ENCODE results near the gene MAP2K2. TPM values are rescaled to one million over a fixed set of nuclear protein-coding genes. Genes with fewer than 3 reads are reported as not detected.

Gene MAP2K2
- total RNA-seq, 1 experiment from 2014 or later: 171 TPM

DNA sequence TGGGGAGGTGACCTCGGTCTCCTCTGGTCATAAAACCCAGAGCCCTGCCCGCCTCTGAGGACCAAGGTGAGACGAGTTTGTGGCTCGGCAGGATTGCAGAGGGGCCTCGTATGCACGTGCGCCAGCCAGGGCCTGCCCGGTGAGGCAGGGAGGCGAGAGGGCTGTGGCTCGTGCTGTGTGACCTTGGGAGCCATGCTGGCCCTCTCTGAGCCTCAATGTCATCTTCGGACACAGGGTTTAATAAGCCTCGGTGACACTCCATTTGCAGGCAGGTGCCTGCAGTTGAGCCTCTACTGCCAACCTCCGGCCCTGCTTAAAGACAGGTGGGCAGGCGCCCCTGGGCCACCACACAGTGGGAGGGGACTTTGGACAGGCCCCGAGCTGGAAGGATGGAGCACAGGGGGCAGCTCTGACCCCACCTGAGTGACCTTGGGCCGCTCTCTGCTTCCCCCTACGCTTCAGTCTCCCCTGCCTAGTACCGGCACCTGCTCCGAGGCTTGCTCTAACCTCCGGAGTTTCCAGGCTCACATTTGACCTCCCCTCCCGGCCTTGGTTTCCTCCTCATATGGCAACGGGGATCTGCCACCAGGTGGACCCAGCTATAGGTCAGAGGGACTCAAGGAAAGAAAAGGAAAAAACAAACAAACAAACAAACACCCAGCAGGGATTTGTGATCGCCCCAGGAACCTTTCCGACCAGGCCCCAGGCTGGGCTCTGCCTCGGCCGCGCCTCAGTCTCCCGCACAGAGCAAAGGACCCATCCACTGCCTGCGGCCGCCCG, 60.4 kb downstream of the MAP2K2 start:
- Mint-ChIP-seq H3K4me1 (ENCODE audit: insufficient read depth, unreplicated experiment) (peaks cover 11% of the 10 kb centered on the region), H3K27me3 (ENCODE audit: insufficient read depth, unreplicated experiment) (no peaks in the 10 kb centered on the region), H3K36me3 (ENCODE audit: insufficient read depth, unreplicated experiment) (peaks cover 14% of the 10 kb centered on the region), H3K9me3 (ENCODE audit: unreplicated experiment) (no peaks in the 10 kb centered on the region), H3K4me3 (ENCODE audit: unreplicated experiment) (peak overlapping the region; percentile 79), H3K27ac (ENCODE audit: low read depth, unreplicated experiment) (peak overlapping the region; percentile 88)
- BruUV-seq (replicated peaks): TSS peak; percentile 39
- ChIA-PET CTCF (no interaction called here), POLR2A (interaction anchor here (0.6 to 4.2 kb wide), 7 partner anchors 11 to 92 kb away, joined by 3 to 20 read pairs (median 5); partner anchors contain the start of genes DAPK3 and EEF2)
- TF ChIP-seq, protein P1, sequence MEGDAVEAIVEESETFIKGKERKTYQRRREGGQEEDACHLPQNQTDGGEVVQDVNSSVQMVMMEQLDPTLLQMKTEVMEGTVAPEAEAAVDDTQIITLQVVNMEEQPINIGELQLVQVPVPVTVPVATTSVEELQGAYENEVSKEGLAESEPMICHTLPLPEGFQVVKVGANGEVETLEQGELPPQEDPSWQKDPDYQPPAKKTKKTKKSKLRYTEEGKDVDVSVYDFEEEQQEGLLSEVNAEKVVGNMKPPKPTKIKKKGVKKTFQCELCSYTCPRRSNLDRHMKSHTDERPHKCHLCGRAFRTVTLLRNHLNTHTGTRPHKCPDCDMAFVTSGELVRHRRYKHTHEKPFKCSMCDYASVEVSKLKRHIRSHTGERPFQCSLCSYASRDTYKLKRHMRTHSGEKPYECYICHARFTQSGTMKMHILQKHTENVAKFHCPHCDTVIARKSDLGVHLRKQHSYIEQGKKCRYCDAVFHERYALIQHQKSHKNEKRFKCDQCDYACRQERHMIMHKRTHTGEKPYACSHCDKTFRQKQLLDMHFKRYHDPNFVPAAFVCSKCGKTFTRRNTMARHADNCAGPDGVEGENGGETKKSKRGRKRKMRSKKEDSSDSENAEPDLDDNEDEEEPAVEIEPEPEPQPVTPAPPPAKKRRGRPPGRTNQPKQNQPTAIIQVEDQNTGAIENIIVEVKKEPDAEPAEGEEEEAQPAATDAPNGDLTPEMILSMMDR (IDR thresholded peaks at IDR 0.05; ENCODE audit: unreplicated experiment): no peak
- intact Hi-C loops (cut with micrococcal nuclease): loop anchor here (10.0 kb wide), 1 partner anchor 141 kb away; no protein-coding TSS in a partner anchor
- DNase-seq (ENCODE audit: unreplicated experiment): no peak

DNA sequence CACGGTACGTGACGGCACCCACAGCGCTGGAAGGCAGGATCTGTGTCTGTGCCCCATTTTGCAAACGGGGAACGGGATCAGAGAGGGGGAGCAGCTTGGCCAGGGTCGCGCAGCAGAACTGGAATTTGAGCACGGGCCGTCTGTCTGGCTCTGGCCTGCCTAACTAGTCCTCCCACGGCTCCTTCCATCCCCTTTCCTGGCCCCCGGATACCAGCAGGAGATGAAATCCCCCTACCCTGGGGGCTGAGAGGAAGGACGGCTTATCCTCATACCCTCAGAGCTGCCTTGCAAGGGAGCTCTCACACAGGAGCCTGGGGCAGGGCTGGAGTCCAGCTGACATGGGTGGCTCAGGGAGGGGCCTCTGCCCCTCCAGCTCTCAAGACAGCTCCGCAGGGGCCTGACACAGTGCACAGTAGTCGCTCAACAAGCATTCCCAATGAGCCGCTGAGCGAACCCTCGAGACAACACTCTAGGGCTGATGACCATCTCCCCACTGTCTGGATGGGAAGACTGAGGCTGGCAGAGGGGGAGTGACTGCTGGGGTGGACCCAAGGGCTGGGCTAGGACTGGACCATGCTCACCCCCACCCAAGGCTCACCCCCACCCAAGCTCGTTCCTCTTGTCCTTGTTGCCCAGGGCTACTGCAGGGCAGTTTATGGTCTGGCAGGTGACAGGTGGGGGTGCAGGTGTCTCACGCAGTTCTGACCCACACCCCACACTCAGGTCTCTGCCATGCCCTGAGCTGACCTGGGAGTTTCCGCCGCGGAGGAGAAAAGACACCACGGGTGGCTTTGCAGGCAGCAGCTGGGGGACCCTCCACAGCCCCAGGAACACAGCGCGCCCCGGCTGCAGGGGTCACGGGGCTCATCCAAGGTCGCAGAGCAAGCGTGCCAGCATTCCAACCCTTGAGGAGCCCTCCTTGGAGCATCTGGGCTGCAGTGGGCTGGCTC, 61.2 kb downstream of the MAP2K2 start:
- Mint-ChIP-seq H3K9me3 (ENCODE audit: unreplicated experiment) (no peaks in the 10 kb centered on the region), H3K36me3 (ENCODE audit: insufficient read depth, unreplicated experiment) (peaks cover 22% of the 10 kb centered on the region), H3K27ac (ENCODE audit: low read depth, unreplicated experiment) (no peak overlapping the region), H3K4me1 (ENCODE audit: insufficient read depth, unreplicated experiment) (peaks cover 14% of the 10 kb centered on the region), H3K4me3 (ENCODE audit: unreplicated experiment) (peak overlapping the region; percentile 79), H3K27me3 (ENCODE audit: insufficient read depth, unreplicated experiment) (no peaks in the 10 kb centered on the region)
- POLR2A ChIA-PET: interaction anchor here (0.6 to 4.2 kb wide), 7 partner anchors 10 to 280 kb away, joined by 3 to 20 read pairs (median 3); partner anchors contain the start of genes DAPK3, EEF2 and MPND
- no peak for DNase-seq (ENCODE audit: unreplicated experiment)
- intact Hi-C loops (cut with micrococcal nuclease): loop anchor here (10.0 kb wide), 1 partner anchor 142 kb away; no protein-coding TSS in a partner anchor
- TF ChIP-seq, protein P1 (IDR thresholded peaks at IDR 0.05; ENCODE audit: unreplicated experiment): no peak
- CTCF ChIA-PET: interaction anchor here (0.9 kb wide), 1 partner anchor 55 kb away, joined by 4 read pairs; no protein-coding TSS in a partner anchor
- BruUV-seq (replicated peaks): no TSS peak

DNA sequence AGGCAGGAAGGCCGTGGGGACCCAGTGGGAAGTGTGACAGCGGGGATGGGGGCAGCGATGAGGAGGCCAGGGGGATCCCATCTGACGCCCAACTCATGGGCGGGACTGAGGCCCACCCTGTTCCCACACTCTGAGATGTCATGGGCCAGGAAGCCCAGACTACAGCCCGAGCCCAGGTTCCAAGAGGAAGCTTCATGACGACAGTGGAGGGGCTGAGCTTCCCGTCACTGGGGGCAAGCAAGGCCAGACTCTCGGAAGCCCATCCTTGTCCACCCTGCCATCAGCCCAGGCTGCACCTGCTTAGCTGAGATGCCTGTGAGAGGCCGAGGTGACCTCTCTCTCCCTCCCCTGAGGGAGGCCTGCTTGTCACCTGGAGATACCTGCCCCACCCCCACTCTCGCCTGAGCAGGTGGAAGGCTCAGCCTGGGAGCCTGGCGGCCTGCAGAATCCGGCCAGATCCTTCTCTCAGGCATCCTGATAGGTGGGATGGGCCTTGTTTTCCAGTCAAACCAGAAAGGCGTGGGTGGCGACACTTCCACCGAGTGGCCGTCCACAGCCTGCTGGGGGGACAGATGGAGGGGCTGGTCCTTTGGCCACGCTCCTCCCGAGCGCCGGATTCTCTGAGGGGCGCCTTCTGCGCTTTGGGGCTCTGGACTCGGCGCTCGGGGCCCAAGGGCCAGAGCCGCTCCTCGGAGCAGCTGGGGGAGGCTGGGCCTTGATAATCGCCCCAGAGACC, 62.1 kb downstream of the MAP2K2 start:
- no peaks in the 10 kb centered on the region for H3K9me3 Mint-ChIP-seq (ENCODE audit: unreplicated experiment)
- intact Hi-C loops (cut with micrococcal nuclease): loop anchor here (1.0 to 10.0 kb wide), 2 partner anchors 10 to 143 kb away; no protein-coding TSS in a partner anchor
- no TSS peak for BruUV-seq (replicated peaks)
- H3K4me3 Mint-ChIP-seq (ENCODE audit: unreplicated experiment): peak overlapping the region; percentile 68
- DNase-seq (ENCODE audit: unreplicated experiment): peak; percentile 64
- peaks cover 17% of the 10 kb centered on the region for H3K4me1 Mint-ChIP-seq (ENCODE audit: insufficient read depth, unreplicated experiment)
- H3K27me3 Mint-ChIP-seq (ENCODE audit: insufficient read depth, unreplicated experiment): no peaks in the 10 kb centered on the region
- CTCF ChIA-PET: interaction anchor here (0.7 to 0.9 kb wide), 2 partner anchors 56 to 912 kb away, joined by 3 to 4 read pairs; no protein-coding TSS in a partner anchor
- peak overlapping the region; percentile 19 for H3K27ac Mint-ChIP-seq (ENCODE audit: low read depth, unreplicated experiment)
- TF ChIP-seq, protein P1 (IDR thresholded peaks at IDR 0.05; ENCODE audit: unreplicated experiment): no peak
- peaks cover 31% of the 10 kb centered on the region for H3K36me3 Mint-ChIP-seq (ENCODE audit: insufficient read depth, unreplicated experiment)
- POLR2A ChIA-PET: interaction anchor here (0.9 to 4.2 kb wide), 10 partner anchors 9 to 561 kb away, joined by 3 to 20 read pairs (median 4); partner anchors contain the start of genes DAPK3, DOHH, EEF2 and MPND

Measured in MCF 10A (cell line).